GM12865 (cell line): ENCODE results near the gene LNP1.

Experiments used
- DNase-seq: peaks from one replicate; pipeline ENCODE4 v3.0.0; 2010; ENCODE audit warnings: low read depth
- H3K4me3 ChIP-seq: 2 replicates; pipeline ENCODE4 v1.5.1; 2011; ENCODE audit warnings: mild to moderate bottlenecking, low read depth, low read length, control low read depth
- TF ChIP-seq, protein P1 (sequence below): IDR thresholded peaks from 2 replicates; pipeline ENCODE4 v1.5.1; 2011; ENCODE audit warnings: low read length, control low read depth, low read depth, inconsistent platforms; ENCODE audit not compliant: insufficient read depth; ENCODE audit errors: missing control alignments

LNP1 gene

DNA sequence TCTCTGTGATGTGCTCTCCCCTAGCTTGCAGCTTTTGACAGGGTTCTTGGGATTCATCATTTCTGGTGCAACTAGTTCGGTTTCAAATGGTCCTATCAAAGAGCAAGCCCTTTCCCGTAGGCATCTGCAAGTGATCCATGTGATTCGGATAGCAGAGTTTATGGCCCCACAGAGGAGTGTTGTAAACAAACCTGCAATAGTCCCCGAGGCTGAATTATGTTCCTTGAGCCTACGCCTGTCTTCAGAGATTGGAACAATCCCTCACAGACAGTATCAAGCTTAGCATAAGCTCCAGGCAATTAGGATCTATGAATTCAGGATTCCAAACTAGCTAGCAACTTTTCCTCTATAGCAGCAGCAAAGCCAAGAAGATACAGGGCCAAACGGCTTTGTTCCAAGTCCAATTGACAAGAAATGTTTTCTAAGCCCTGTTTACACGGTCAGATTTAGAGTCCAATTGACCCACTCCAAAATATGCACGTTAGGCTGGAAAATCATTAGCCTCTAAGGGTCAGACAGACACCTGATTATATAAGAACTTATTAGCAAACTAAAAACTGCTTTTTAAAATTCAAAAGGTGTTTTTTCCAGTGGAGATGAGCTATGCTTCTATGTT lies 24.8 kb downstream of the LNP1 start:
- TF ChIP-seq, protein P1, sequence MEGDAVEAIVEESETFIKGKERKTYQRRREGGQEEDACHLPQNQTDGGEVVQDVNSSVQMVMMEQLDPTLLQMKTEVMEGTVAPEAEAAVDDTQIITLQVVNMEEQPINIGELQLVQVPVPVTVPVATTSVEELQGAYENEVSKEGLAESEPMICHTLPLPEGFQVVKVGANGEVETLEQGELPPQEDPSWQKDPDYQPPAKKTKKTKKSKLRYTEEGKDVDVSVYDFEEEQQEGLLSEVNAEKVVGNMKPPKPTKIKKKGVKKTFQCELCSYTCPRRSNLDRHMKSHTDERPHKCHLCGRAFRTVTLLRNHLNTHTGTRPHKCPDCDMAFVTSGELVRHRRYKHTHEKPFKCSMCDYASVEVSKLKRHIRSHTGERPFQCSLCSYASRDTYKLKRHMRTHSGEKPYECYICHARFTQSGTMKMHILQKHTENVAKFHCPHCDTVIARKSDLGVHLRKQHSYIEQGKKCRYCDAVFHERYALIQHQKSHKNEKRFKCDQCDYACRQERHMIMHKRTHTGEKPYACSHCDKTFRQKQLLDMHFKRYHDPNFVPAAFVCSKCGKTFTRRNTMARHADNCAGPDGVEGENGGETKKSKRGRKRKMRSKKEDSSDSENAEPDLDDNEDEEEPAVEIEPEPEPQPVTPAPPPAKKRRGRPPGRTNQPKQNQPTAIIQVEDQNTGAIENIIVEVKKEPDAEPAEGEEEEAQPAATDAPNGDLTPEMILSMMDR = no peak
- DNase-seq = no peak
- no peak overlapping the region for H3K4me3 ChIP-seq

DNA sequence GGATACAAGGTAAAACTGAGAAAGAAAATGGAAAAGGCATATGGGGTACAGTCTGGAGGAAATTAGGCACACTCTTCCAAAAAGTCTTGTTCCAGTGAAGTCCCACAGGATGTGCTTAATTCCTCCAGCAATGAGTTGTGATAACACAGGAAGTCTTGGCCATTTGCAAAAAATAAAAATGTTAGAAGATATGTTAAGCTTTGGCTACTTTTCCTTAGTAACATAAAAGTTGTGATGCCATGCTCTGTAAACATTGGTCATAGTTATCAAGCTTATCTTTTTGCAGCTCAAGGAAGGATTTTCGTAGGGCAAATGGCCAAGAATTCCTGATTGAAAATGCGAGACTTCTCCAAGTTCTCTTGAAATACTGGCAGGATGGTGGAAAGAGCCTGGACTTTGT lies 26.4 kb downstream of the LNP1 start:
- H3K4me3 ChIP-seq = no peak overlapping the region
- TF ChIP-seq, protein P1 = no peak
- DNase-seq = no peak

DNA sequence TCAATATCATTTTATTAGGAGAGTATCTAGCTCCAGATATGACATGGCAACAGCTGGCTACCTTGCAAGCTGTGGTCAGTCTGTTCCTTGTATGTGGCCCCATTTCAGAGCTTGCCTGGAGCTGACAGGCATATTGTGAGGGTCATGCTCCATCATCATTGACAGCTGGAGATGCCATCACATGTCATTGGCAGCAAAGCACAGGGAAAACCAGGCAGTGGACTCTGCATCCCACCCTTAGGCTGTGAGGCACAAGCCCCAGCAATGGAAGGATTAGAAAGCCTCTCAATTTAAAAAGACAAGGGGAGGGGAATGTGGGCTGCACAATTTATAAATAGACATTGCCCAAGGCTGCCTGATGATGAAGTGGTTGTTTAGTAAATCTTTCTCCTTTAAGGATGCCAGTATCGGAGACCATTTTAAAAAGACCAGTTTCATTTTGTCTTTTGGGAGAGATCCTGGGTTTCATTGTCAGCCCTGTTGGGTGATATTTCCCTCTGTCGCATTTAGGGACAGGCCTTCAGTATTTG lies 27.9 kb downstream of the LNP1 start:
- TF ChIP-seq, protein P1 = no peak
- H3K4me3 ChIP-seq = no peak overlapping the region
- no peak for DNase-seq

DNA sequence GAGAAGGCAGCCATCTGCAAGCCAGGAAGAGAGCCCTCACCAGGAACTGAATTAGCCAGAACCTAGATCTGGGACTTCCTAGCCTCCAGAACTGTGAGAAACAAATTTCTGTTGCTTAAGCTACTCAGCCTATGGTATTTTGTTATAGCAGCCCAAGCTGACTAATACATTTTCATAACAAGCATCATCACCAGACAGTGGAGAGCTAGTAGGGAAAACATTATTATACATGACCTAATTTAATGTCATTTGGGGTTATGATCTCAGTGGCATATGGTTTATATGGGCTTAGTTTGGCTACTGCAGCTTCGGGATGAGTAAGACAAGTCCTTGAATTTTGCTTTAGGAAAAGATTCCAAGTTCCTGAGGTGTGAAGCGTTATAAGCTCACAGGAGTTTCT lies 35.6 kb downstream of the LNP1 start:
- H3K4me3 ChIP-seq = no peak overlapping the region
- no peak for DNase-seq
- TF ChIP-seq, protein P1 = no peak

DNA sequence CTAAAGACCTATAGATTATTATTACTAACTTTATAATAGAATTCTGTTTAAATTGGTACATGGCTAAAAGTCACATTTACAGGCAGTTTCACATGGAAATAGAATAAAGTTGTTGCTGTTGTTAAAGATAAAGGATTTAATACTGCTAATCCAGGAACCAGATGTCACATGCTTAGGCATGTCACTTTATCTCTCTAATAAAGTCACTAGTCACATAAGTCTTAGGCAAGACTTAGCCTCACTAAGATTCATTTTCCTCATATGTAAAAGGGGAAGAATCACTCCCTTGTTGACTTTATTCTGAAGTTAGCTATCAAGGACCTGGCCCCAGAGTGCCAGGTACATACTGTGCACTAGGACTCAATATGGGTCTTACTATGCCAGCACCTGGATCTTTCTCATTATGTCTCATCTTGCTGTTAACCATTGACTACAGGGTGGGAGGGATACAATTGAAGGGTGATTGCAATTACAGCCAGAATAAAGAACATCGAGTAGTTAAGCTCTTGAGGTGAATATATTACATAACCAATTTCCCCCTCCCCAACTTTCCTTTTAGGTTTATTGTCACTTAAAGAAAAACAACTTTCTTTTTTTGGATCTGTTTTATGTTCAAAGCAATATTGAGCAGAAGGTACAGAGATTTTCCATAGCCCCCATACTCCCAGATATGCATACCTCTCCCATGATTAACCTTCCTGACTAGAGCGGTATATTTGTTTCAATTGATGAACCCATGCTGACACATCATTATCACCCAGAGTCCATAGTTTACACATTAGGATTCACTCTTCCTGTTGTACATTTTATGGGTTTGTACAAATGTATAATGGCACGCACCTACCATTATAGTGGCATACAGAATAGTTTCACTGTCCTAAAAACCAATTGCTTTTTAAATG lies 36.6 kb downstream of the LNP1 start:
- DNase-seq = no peak
- H3K4me3 ChIP-seq = no peak overlapping the region
- TF ChIP-seq, protein P1 = no peak

DNA sequence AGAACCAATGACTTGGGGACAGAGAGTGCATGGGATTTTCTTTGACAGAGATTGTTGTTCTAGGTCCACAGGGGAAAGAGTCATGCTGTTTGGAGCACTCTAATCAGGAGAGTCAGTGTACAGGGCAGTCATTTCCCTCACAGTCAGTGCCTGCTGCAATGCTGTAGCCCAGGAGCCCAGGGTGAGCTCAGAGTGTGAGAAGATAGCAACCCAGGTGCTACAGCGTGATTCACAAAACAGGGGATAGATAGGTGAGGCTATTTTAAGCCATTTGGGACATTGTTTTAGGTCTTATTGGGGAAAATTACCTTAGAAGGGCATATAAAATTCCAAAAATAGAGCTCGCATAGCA lies 37.3 kb downstream of the LNP1 start:
- TF ChIP-seq, protein P1 = no peak
- DNase-seq = no peak
- no peak overlapping the region for H3K4me3 ChIP-seq

DNA sequence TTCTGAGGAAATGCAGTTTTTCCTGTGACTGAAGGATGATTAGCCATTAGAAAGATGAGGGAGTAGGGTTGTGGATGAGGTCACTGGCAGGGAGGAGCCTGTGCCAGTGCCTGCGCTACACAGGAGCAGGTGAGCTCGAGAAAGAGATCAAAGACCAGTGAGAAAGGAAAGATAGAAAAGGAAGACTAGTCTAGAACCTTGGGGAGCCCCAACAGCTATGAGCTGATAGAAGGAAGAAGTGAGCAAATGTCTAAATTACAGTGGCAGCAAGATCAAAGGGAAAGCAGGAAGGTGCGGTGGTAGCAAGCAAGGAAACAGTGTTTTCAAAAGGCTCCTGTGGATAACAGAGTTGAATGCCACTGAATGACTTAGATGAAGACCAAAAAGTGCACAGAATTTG lies 39.6 kb downstream of the LNP1 start:
- no peak overlapping the region for H3K4me3 ChIP-seq
- DNase-seq = no peak
- TF ChIP-seq, protein P1 = no peak
